Fibroblast of gingiva (primary cell): ENCODE measurements around the gene CRACR2A.

Experiments used
- DNase-seq: peaks from one replicate; pipeline ENCODE4 v3.0.0-alpha.2; 2011; ENCODE audit warnings: low read depth

The CRACR2A gene

GRCh38 chr12:3598896-3599860 lies 153.7 kb downstream of the CRACR2A start:
- DNase-seq: no peak

- no peak for DNase-seq
These were observed 155.2 kb downstream of the CRACR2A start for GRCh38 chr12:3597526-3598210.

- DNase-seq: no peak
These were observed 156.1 kb downstream of the CRACR2A start for GRCh38 chr12:3596703-3597415.

GRCh38 chr12:3595721-3596120 lies 157.2 kb downstream of the CRACR2A start:
- DNase-seq: no peak

- DNase-seq: no peak
These were observed 157.9 kb downstream of the CRACR2A start for GRCh38 chr12:3594966-3595365.

- DNase-seq: no peak
These were observed 158.9 kb downstream of the CRACR2A start for GRCh38 chr12:3593906-3594483.

GRCh38 chr12:3592856-3593625 lies 159.9 kb downstream of the CRACR2A start:
- no peak for DNase-seq

- DNase-seq: no peak
These were observed 163.2 kb downstream of the CRACR2A start for GRCh38 chr12:3589745-3590144.

GRCh38 chr12:3587402-3588013 lies 165.4 kb downstream of the CRACR2A start:
- DNase-seq: no peak

GRCh38 chr12:3583656-3584334 lies 169.1 kb downstream of the CRACR2A start:
- DNase-seq: no peak

GRCh38 chr12:3580094-3580749 lies 172.7 kb downstream of the CRACR2A start:
- DNase-seq: no peak

GRCh38 chr12:3579446-3580093 lies 173.3 kb downstream of the CRACR2A start:
- DNase-seq: no peak

GRCh38 chr12:3578557-3578956 lies 174.4 kb downstream of the CRACR2A start:
- DNase-seq: no peak

GRCh38 chr12:3576891-3577290 lies 176.0 kb downstream of the CRACR2A start:
- no peak for DNase-seq

- DNase-seq: no peak
These were observed 177.9 kb downstream of the CRACR2A start for GRCh38 chr12:3574986-3575385.

GRCh38 chr12:3572560-3572959 lies 180.3 kb downstream of the CRACR2A start:
- no peak for DNase-seq

- DNase-seq: no peak
These were observed 181.2 kb downstream of the CRACR2A start for GRCh38 chr12:3571724-3572123.

- DNase-seq: no peak
These were observed 181.6 kb downstream of the CRACR2A start for GRCh38 chr12:3571323-3571722.

- DNase-seq: no peak
These were observed 184.2 kb downstream of the CRACR2A start for GRCh38 chr12:3568695-3569094.
